22Rv1 (cell line): ENCODE data around the gene COL25A1.

Experiments used
- CTCF ChIP-seq: fragments of 450-650 bp; IDR thresholded peaks from 2 replicates; pipeline ENCODE4 v1.5.1; 2017; ENCODE audit warnings: mild to moderate bottlenecking
- ZFX ChIP-seq: fragments of 450-650 bp; IDR thresholded peaks from 2 replicates; pipeline ENCODE4 v1.6.1; 2017; ENCODE audit warnings: antibody characterized with exemption, borderline replicate concordance

DNA sequence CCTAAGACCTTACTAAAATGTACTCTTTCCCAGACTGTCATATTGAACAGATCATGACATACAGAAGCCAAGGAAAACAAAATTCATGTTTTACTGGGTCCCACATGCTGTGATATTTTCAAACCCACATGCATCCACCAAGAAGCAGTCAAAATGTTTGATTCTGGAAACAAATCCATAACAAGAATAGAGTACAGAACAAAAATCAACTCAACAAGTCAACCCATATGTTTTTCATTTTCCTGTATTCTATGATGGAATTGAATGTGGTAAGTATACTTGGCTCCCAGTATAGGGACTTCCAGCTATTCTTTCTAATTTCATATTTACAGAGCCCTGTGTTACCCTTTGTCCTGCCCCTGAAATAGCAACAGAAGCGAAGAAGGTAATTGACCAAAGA is 106.8 kb downstream of the COL25A1 start:
- TF ChIP-seq CTCF (no peak), ZFX (no peak)
